ENCODE results near the gene COX19.
A peak's percentile ranks its signal among the peaks of the same experiment; 100 is the strongest.

COX19 gene

DNA sequence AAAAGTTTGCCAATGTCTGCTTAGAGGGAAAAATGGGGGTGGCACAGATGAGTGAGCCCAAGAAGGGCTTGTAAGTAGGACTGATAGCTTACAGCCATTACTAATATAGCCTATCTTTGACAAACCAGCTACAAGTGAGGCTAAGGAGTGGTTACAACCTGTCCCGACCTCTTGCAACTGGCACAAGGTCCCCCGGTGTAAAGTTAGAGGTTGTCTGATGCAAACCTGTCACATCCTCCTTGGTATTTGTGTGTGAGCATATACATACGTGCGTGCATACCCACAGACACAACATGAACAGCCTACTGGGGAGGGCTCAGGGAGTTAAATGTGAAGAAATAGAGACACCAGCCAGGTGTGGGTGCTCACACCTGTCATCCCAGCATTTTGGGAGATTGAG lies 35.5 kb downstream of the COX19 start:
- H3K4me3 ChIP-seq (ENCODE audit: low read depth, low read length) = no peak overlapping the region
- TF ChIP-seq, protein P1, sequence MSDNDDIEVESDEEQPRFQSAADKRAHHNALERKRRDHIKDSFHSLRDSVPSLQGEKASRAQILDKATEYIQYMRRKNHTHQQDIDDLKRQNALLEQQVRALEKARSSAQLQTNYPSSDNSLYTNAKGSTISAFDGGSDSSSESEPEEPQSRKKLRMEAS (IDR thresholded peaks at IDR 0.05; ENCODE audit: low read depth, low read length) = no peak
- TF ChIP-seq CTCF (IDR thresholded peaks at IDR 0.05; ENCODE audit: low read depth, low read length) (no peak), POLR2A (IDR thresholded peaks at IDR 0.05; ENCODE audit: extremely low read depth, insufficient read length) (no peak), MYC (IDR thresholded peaks at IDR 0.05; ENCODE audit: low read depth, low read length) (no peak)
- DNase-seq (ENCODE audit: low read depth) = no peak

DNA sequence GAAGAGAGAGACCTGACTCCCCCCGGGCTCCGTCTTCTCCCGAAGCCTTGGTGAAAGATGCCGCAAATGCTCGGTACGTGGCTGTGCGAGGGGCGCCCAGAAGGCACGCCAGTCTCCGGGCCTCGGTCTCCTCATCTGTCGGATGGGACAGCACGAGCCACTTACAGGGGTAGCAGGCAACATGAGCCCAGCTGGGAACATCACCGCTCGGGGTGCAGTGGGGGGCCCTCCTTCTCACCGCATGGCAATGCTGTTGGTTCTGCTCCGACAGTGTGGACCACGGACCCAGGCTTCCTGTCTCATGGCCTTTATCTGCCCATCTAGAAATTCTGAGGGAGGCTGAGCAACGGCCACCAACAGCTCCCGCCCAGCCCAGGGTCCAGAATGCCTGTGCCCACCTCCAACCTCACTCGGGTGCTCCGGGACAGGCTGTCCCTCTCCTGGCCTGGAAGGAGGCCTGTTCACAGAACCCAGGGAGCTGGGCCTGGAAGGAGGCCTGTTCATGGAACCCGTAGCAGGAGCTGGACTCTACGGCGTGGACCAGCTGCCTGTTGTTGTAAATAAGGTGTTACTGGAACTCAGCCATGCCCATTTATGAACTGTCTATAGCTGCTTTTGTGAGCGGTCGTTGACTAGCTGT lies 36.7 kb downstream of the COX19 start:
- no peak for DNase-seq (ENCODE audit: low read depth)
- TF ChIP-seq MYC (IDR thresholded peaks at IDR 0.05; ENCODE audit: low read depth, low read length) = no peak
- TF ChIP-seq POLR2A (IDR thresholded peaks at IDR 0.05; ENCODE audit: extremely low read depth, insufficient read length) = no peak
- TF ChIP-seq, protein P1 (IDR thresholded peaks at IDR 0.05; ENCODE audit: low read depth, low read length) = no peak
- no peak for TF ChIP-seq CTCF (IDR thresholded peaks at IDR 0.05; ENCODE audit: low read depth, low read length)

DNA sequence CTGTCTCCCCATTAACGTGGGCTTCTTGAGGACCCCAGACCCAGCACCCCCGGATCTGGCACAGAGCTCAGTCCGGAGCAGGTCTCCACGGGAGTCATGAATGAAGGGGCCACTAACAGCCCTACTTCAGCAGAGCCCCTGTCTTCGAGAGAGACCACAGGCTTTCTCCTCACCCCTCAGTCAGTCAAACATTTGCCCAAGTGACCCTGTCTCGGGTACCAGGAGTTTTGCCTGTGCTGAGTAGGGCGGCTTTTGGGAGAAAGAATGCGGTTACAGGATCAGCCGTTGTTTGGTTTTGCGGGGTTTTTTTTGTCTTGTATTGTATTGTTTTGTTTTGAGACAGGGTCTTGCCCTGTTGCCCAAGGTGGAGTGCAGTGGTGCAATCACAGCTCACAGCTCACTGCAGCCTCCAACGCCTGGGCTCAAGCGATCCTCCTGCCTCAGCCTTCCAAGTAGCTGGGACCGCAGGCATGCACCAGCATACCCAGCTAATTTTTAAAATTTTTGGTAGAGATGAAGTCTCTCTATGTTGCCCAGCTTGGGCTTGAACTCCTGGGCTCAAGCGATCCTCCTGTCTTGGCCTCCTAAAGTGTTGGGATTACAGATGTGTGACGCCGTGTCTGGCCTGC lies 37.4 kb downstream of the COX19 start:
- H3K4me3 ChIP-seq (ENCODE audit: low read depth, low read length) = no peak overlapping the region
- TF ChIP-seq, protein P1 (IDR thresholded peaks at IDR 0.05; ENCODE audit: low read depth, low read length) = no peak
- TF ChIP-seq POLR2A (IDR thresholded peaks at IDR 0.05; ENCODE audit: extremely low read depth, insufficient read length) (no peak), CTCF (IDR thresholded peaks at IDR 0.05; ENCODE audit: low read depth, low read length) (no peak), MYC (IDR thresholded peaks at IDR 0.05; ENCODE audit: low read depth, low read length) (no peak)
- DNase-seq (ENCODE audit: low read depth) = peak; percentile 35

More for the DNA sequence above, 36.7 kb downstream of the COX19 start:
- no peak overlapping the region for H3K4me3 ChIP-seq (ENCODE audit: low read depth, low read length)

GRCh38 chr7:936386-937054 lies 38.8 kb downstream of the COX19 start:
- TF ChIP-seq, protein P1 (IDR thresholded peaks at IDR 0.05; ENCODE audit: low read depth, low read length) = no peak; the same call in 1 of the 2 replicates
- TF ChIP-seq MYC (IDR thresholded peaks at IDR 0.05; ENCODE audit: low read depth, low read length) (no peak), CTCF (IDR thresholded peaks at IDR 0.05; ENCODE audit: low read depth, low read length) (no peak), POLR2A (IDR thresholded peaks at IDR 0.05; ENCODE audit: extremely low read depth, insufficient read length) (no peak)
- peak; percentile 94 for DNase-seq (ENCODE audit: low read depth)
- no peak overlapping the region for H3K4me3 ChIP-seq (ENCODE audit: low read depth, low read length)

GRCh38 chr7:935874-936385 lies 39.4 kb downstream of the COX19 start:
- no peak for TF ChIP-seq MYC (IDR thresholded peaks at IDR 0.05; ENCODE audit: low read depth, low read length)
- H3K4me3 ChIP-seq (ENCODE audit: low read depth, low read length) = no peak overlapping the region
- no peak for DNase-seq (ENCODE audit: low read depth)

Data from NB4 (cell line).